GM12878 (cell line): Measurements from ENCODE around the gene DNAH1. TPM values are rescaled to one million over a fixed set of nuclear protein-coding genes. Genes with fewer than 3 reads are reported as not detected.
A peak's percentile ranks its signal among the peaks of the same experiment; 100 is the strongest.

Experiments
- BCL11A ChIP-seq: IDR thresholded peaks from 2 replicates; pipeline ENCODE4 v1.6.1; 2011; ENCODE audit warnings: low read depth, low read length
- FOS ChIP-seq: IDR thresholded peaks from 3 replicates; pipeline ENCODE4 v1.6.1; 2011; ENCODE audit warnings: borderline replicate concordance; ENCODE audit not compliant: insufficient read length; ENCODE audit errors: extremely low read depth
- GABPA ChIP-seq: IDR thresholded peaks from 2 replicates; pipeline ENCODE4 v1.6.1; 2014; ENCODE audit warnings: antibody characterized with exemption, low read depth, mild to moderate bottlenecking, inconsistent platforms
- IRF4 ChIP-seq: IDR thresholded peaks from 2 replicates; pipeline ENCODE4 v1.6.1; 2011; ENCODE audit warnings: low read depth, low read length
- JUND ChIP-seq: IDR thresholded peaks from 2 replicates; pipeline ENCODE4 v1.6.1; 2012; ENCODE audit warnings: low read depth, mild to moderate bottlenecking, low read length, improper control_type of control experiment, moderate library complexity
- LARP7 ChIP-seq: fragments of 450-650 bp; IDR thresholded peaks from 2 replicates; pipeline ENCODE4 v1.6.1; 2017; ENCODE audit warnings: mild to moderate bottlenecking
- MTA2 ChIP-seq: fragments of 450-650 bp; IDR thresholded peaks from 2 replicates; pipeline ENCODE4 v1.6.1; 2016; ENCODE audit warnings: low read depth, mild to moderate bottlenecking, moderate library complexity
- MYC ChIP-seq: IDR thresholded peaks from 2 replicates; pipeline ENCODE4 v1.6.1; 2011; ENCODE audit warnings: mild to moderate bottlenecking, low read length, moderate library complexity, inconsistent platforms; ENCODE audit not compliant: insufficient read depth, insufficient replicate concordance, insufficient read length, severe bottlenecking
- PAX5 ChIP-seq: IDR thresholded peaks from 2 replicates; pipeline ENCODE4 v1.6.1; 2011; ENCODE audit warnings: low read depth, low read length, borderline replicate concordance
- RB1 ChIP-seq: fragments of 450-650 bp; formaldehyde crosslinking; IDR thresholded peaks from 2 replicates; pipeline ENCODE4 v1.6.1; 2017; ENCODE audit warnings: mild to moderate bottlenecking, borderline replicate concordance
- STAT1 ChIP-seq: fragments of 450-650 bp; conservative IDR thresholded peaks from 2 replicates; pipeline ENCODE4 v1.6.1; 2014; ENCODE audit warnings: antibody characterized with exemption, mild to moderate bottlenecking
- SUZ12 ChIP-seq: fragments of 200-600 bp; sonication (generic); IDR thresholded peaks from one replicate; pipeline ENCODE4 v1.6.1; 2018; ENCODE audit warnings: antibody characterized with exemption, mild to moderate bottlenecking; ENCODE audit not compliant: unreplicated experiment
- TCF7 ChIP-seq: IDR thresholded peaks from 2 replicates; pipeline ENCODE4 v1.6.1; 2014; ENCODE audit warnings: antibody characterized with exemption, borderline replicate concordance
- WRNIP1 ChIP-seq: IDR thresholded peaks from 2 replicates; pipeline ENCODE4 v1.6.1; 2011; ENCODE audit warnings: low read depth, low read length, improper control_type of control experiment, borderline replicate concordance
- ZNF622 ChIP-seq: fragments of 450-650 bp; IDR thresholded peaks from 2 replicates; pipeline ENCODE4 v1.6.1; 2017; ENCODE audit warnings: mild to moderate bottlenecking, inconsistent platforms
- polyA plus RNA-seq, 11 experiments: library from polyadenylated mRNA; depleted of rRNA in 4 of 11; unstranded in 6 of 11; stranded (reverse) in 5 of 11; fragments of >200 nt; fragmentation: Nextera tagmentation in 4 of 11; fragmentation: Illumina TruSeq in 1 of 11; extraction: Ambion mirVana in 4 of 11; extraction: Trizol in 1 of 11; gene quantifications; 1 replicate in 1 of 11; 2 replicates in 10 of 11; pipeline versions ENCODE4 v1.2.1 to v1.2.3, GENCODE V29; 2011 to 2016; ENCODE audit warnings: inconsistent platforms in 2 of 11, missing spikeins in 2 of 11, low read depth in 1 of 11
- total RNA-seq, 4 experiments: library from RNA; depleted of rRNA in 3 of 4; stranded (reverse); fragments of >200 nt in 3 of 4; fragmentation: Illumina TruSeq in 1 of 4; extraction: Trizol in 1 of 4; gene quantifications; 2 replicates each; pipeline versions ENCODE4 v1.2.1 to v1.2.3, GENCODE V29; 2013 to 2021
- TF ChIP-seq, protein P1 (sequence below): fragments of 450-650 bp; IDR thresholded peaks from 2 replicates; pipeline ENCODE4 v1.6.1; 2017; ENCODE audit warnings: antibody characterized with exemption, mild to moderate bottlenecking, moderate library complexity
- TF ChIP-seq, protein P2 (sequence below): fragments of 450-650 bp; IDR thresholded peaks from 2 replicates; pipeline ENCODE4 v1.6.1; 2017; ENCODE audit warnings: low read depth, mild to moderate bottlenecking, moderate library complexity
- TF ChIP-seq, protein P3 (sequence below): fragments of 450-650 bp; formaldehyde crosslinking; IDR thresholded peaks from 2 replicates; pipeline ENCODE4 v1.4.0; 2022; ENCODE audit warnings: mild to moderate bottlenecking, moderate library complexity
- TF ChIP-seq, protein P4 (sequence below): IDR thresholded peaks from 2 replicates; pipeline ENCODE4 v1.6.1; 2012; ENCODE audit warnings: low read length, inconsistent platforms

Gene DNAH1
- total and polyA plus RNA-seq, 10 of the 15 experiments (the other 5 are each of a cell fraction or from before 2014, with no cell fraction given) = 0.31 to 5.8 (median 2.7) TPM

DNA sequence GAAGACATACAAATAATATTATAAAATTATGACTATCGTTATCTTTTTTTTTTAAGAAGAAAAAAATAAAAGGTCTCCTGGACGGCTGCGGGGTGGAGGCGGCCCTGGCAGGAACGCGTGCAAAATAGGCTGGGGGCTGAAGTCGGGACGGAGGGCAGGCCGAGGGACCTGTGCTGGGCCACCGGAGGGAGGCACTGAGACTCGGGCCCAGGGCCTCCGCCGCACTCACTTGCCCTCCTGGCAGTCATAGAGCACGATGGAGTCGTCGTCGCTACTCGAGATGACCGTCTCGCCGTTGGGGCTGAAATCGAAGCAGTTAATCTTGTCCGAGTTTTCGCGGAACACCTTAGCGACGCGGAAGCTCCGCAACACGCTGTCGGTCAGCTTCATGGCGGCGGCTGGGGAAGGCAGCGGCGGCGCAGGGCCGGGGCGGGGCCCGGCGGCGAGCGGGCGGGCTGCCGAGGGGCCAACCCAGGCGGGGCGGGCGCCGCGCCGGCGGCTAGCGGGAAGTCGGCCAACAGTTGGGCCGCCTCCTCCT lies 38.1 kb upstream of the DNAH1 start (continued):
- TF ChIP-seq, protein P1, sequence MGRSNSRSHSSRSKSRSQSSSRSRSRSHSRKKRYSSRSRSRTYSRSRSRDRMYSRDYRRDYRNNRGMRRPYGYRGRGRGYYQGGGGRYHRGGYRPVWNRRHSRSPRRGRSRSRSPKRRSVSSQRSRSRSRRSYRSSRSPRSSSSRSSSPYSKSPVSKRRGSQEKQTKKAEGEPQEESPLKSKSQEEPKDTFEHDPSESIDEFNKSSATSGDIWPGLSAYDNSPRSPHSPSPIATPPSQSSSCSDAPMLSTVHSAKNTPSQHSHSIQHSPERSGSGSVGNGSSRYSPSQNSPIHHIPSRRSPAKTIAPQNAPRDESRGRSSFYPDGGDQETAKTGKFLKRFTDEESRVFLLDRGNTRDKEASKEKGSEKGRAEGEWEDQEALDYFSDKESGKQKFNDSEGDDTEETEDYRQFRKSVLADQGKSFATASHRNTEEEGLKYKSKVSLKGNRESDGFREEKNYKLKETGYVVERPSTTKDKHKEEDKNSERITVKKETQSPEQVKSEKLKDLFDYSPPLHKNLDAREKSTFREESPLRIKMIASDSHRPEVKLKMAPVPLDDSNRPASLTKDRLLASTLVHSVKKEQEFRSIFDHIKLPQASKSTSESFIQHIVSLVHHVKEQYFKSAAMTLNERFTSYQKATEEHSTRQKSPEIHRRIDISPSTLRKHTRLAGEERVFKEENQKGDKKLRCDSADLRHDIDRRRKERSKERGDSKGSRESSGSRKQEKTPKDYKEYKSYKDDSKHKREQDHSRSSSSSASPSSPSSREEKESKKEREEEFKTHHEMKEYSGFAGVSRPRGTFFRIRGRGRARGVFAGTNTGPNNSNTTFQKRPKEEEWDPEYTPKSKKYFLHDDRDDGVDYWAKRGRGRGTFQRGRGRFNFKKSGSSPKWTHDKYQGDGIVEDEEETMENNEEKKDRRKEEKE = peak; percentile 53; the same call in 1 of the 2 replicates
- no peak for TF ChIP-seq STAT1
- TF ChIP-seq MTA2 = no peak
- TF ChIP-seq, protein P2, sequence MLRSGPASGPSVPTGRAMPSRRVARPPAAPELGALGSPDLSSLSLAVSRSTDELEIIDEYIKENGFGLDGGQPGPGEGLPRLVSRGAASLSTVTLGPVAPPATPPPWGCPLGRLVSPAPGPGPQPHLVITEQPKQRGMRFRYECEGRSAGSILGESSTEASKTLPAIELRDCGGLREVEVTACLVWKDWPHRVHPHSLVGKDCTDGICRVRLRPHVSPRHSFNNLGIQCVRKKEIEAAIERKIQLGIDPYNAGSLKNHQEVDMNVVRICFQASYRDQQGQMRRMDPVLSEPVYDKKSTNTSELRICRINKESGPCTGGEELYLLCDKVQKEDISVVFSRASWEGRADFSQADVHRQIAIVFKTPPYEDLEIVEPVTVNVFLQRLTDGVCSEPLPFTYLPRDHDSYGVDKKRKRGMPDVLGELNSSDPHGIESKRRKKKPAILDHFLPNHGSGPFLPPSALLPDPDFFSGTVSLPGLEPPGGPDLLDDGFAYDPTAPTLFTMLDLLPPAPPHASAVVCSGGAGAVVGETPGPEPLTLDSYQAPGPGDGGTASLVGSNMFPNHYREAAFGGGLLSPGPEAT = no peak
- TF ChIP-seq FOS = no peak
- no peak for TF ChIP-seq BCL11A
- TF ChIP-seq JUND = no peak
- no peak for TF ChIP-seq SUZ12
- TF ChIP-seq MYC = peak; percentile 69
- TF ChIP-seq, protein P3, sequence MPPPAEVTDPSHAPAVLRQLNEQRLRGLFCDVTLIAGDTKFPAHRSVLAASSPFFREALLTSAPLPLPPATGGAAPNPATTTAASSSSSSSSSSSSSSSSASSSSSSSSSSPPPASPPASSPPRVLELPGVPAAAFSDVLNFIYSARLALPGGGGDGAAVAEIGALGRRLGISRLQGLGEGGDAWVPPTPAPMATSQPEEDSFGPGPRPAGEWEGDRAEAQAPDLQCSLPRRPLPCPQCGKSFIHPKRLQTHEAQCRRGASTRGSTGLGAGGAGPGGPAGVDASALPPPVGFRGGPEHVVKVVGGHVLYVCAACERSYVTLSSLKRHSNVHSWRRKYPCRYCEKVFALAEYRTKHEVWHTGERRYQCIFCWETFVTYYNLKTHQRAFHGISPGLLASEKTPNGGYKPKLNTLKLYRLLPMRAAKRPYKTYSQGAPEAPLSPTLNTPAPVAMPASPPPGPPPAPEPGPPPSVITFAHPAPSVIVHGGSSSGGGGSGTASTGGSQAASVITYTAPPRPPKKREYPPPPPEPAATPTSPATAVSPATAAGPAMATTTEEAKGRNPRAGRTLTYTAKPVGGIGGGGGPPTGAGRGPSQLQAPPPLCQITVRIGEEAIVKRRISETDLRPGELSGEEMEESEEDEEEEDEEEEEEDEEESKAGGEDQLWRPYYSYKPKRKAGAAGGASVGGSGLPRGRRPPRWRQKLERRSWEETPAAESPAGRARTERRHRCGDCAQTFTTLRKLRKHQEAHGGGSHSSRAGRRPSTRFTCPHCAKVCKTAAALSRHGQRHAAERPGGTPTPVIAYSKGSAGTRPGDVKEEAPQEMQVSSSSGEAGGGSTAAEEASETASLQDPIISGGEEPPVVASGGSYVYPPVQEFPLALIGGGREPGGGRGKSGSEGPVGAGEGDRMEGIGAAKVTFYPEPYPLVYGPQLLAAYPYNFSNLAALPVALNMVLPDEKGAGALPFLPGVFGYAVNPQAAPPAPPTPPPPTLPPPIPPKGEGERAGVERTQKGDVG (CRISPR knock-in tag) = no peak
- TF ChIP-seq WRNIP1 = no peak
- TF ChIP-seq, protein P4, sequence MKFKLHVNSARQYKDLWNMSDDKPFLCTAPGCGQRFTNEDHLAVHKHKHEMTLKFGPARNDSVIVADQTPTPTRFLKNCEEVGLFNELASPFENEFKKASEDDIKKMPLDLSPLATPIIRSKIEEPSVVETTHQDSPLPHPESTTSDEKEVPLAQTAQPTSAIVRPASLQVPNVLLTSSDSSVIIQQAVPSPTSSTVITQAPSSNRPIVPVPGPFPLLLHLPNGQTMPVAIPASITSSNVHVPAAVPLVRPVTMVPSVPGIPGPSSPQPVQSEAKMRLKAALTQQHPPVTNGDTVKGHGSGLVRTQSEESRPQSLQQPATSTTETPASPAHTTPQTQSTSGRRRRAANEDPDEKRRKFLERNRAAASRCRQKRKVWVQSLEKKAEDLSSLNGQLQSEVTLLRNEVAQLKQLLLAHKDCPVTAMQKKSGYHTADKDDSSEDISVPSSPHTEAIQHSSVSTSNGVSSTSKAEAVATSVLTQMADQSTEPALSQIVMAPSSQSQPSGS = no peak
- TF ChIP-seq LARP7 = peak; percentile 78; the same call in 1 of the 2 replicates
- no peak for TF ChIP-seq GABPA
- no peak for TF ChIP-seq ZNF622
- no peak for TF ChIP-seq IRF4
- no peak for TF ChIP-seq PAX5
- no peak for TF ChIP-seq TCF7
- TF ChIP-seq RB1 = peak; percentile 25; the same call in 1 of the 2 replicates
